HepG2 (cell line): ENCODE data around the gene DNPH1. TPM values are rescaled to one million over a fixed set of nuclear protein-coding genes. Genes with fewer than 3 reads are reported as not detected.
A peak's percentile ranks its signal among the peaks of the same experiment; 100 is the strongest.

Experiments used
- DMAP1 ChIP-seq: IDR thresholded peaks from 2 replicates; pipeline ENCODE4 v1.6.1; 2016
- FOXA1 ChIP-seq, 2 experiments: fragments of 450-650 bp in 1 of 2; sonication (generic) in 1 of 2; formaldehyde crosslinking in 1 of 2; IDR thresholded peaks; 2 replicates each; pipeline versions ENCODE4 v1.4.0 to v1.6.1; 2016 to 2020; ENCODE audit warnings: missing genetic modification reagents in 1 of 2
- IRX3 ChIP-seq: sonication (generic); formaldehyde crosslinking; IDR thresholded peaks from 2 replicates; pipeline ENCODE4 v1.8.1; 2023; ENCODE audit warnings: mild to moderate bottlenecking, low read depth, missing genetic modification reagents, borderline replicate concordance
- KLF6 ChIP-seq: IDR thresholded peaks from 2 replicates; pipeline ENCODE4 v1.8.0; 2016; ENCODE audit warnings: missing biosample characterization, missing genetic modification reagents
- KMT2A ChIP-seq: sonication (generic); formaldehyde crosslinking; IDR thresholded peaks from 2 replicates; pipeline ENCODE4 v1.4.0; 2020; ENCODE audit warnings: missing genetic modification reagents
- MEF2D ChIP-seq: sonication (generic); formaldehyde crosslinking; IDR thresholded peaks from 2 replicates; pipeline ENCODE4 v1.5.1; 2020; ENCODE audit warnings: mild to moderate bottlenecking, missing genetic modification reagents
- MEIS1 ChIP-seq: sonication (generic); formaldehyde crosslinking; IDR thresholded peaks from 2 replicates; pipeline ENCODE4 v1.9.0; 2021; ENCODE audit warnings: mild to moderate bottlenecking, missing genetic modification reagents, moderate library complexity, borderline replicate concordance
- NR2C2 ChIP-seq: sonication (generic); formaldehyde crosslinking; IDR thresholded peaks from 2 replicates; pipeline ENCODE4 v1.4.0; 2020; ENCODE audit warnings: missing genetic modification reagents, mild to moderate bottlenecking, moderate library complexity, borderline replicate concordance
- NR2F6 ChIP-seq, 2 experiments: IDR thresholded peaks; 2 replicates each; pipeline ENCODE4 v1.6.1; 2016; ENCODE audit warnings: antibody characterized with exemption in 1 of 2, mild to moderate bottlenecking in 1 of 2
- SMC3 ChIP-seq: IDR thresholded peaks from 2 replicates; pipeline ENCODE4 v1.6.1; 2011; ENCODE audit warnings: low read length, improper control_type of control experiment
- YY1 ChIP-seq: IDR thresholded peaks from 2 replicates; pipeline ENCODE4 v1.6.1; 2011; ENCODE audit warnings: low read length, low read depth, moderate library complexity, mild to moderate bottlenecking; ENCODE audit not compliant: insufficient read depth, insufficient replicate concordance
- ZFY ChIP-seq: sonication (generic); formaldehyde crosslinking; IDR thresholded peaks from 2 replicates; pipeline ENCODE4 v1.4.0; 2020; ENCODE audit warnings: missing genetic modification reagents
- ZNF124 ChIP-seq: sonication (generic); formaldehyde crosslinking; IDR thresholded peaks from 2 replicates; pipeline ENCODE4 v1.4.0; 2020; ENCODE audit warnings: missing genetic modification reagents
- ZNF24 ChIP-seq: fragments of 450-650 bp; IDR thresholded peaks from 2 replicates; pipeline ENCODE4 v1.6.1; 2017; ENCODE audit warnings: antibody characterized with exemption, mild to moderate bottlenecking
- ZNF263 ChIP-seq: sonication (generic); formaldehyde crosslinking; IDR thresholded peaks from 2 replicates; pipeline ENCODE4 v1.4.0; 2020; ENCODE audit warnings: missing genetic modification reagents
- ZNF614 ChIP-seq: IDR thresholded peaks from 2 replicates; pipeline ENCODE4 v1.6.1; 2018; ENCODE audit warnings: missing biosample characterization, missing genetic modification reagents, inconsistent platforms, borderline replicate concordance
- ZNF782 ChIP-seq: sonication (generic); formaldehyde crosslinking; IDR thresholded peaks from 2 replicates; pipeline ENCODE4 v1.4.0; 2020; ENCODE audit warnings: missing genetic modification reagents, mild to moderate bottlenecking, borderline replicate concordance
- ZNF788 ChIP-seq: sonication (generic); formaldehyde crosslinking; IDR thresholded peaks from 2 replicates; pipeline ENCODE4 v1.5.0; 2020; ENCODE audit warnings: mild to moderate bottlenecking, missing genetic modification reagents, borderline replicate concordance
- polyA plus RNA-seq, 8 experiments: library from polyadenylated mRNA; depleted of rRNA in 3 of 8; stranded (reverse) in 7 of 8; unstranded in 1 of 8; fragments of >200 nt; fragmentation: Illumina TruSeq in 4 of 8; extraction: Trizol in 4 of 8; gene quantifications; 2 replicates each; pipeline versions ENCODE4 v1.2.1 to v1.2.3, GENCODE V29; 2011 to 2016; ENCODE audit warnings: low read depth in 4 of 8, missing spikeins in 1 of 8, mixed read lengths in 1 of 8; ENCODE audit not compliant: insufficient read depth in 1 of 8
- total RNA-seq, 5 experiments: library from RNA; depleted of rRNA; stranded (reverse); fragments of >200 nt; fragmentation: Illumina TruSeq; extraction: Trizol; gene quantifications; 2 replicates each; pipeline ENCODE4 v1.2.3, GENCODE V29; 2016; ENCODE audit warnings: low read depth in 1 of 5
- TF ChIP-seq, protein P1 (sequence below): IDR thresholded peaks from 2 replicates; pipeline ENCODE4 v1.4.0; 2020; ENCODE audit warnings: mild to moderate bottlenecking, missing genetic modification reagents
- TF ChIP-seq, protein P2 (sequence below): IDR thresholded peaks from 2 replicates; pipeline ENCODE4 v1.6.1; 2012; ENCODE audit warnings: inconsistent platforms
- TF ChIP-seq, protein P3 (sequence below): sonication (generic); formaldehyde crosslinking; conservative IDR thresholded peaks from 2 replicates; pipeline ENCODE4 v1.8.1; 2023; ENCODE audit warnings: missing genetic modification reagents
- TF ChIP-seq, protein P4 (sequence below): sonication (generic); formaldehyde crosslinking; IDR thresholded peaks from 2 replicates; pipeline ENCODE4 v1.8.1; 2023; ENCODE audit warnings: mild to moderate bottlenecking, missing genetic modification reagents

Gene DNPH1
- total and polyA plus RNA-seq, 2 of the 13 experiments (the other 11 are each of a cell fraction or from before 2014, with no cell fraction given) = 56.5 to 75.1 TPM

GRCh38 chr6:43263314-43264178 is 34.3 kb upstream of the DNPH1 start (continued):
- TF ChIP-seq, protein P1, sequence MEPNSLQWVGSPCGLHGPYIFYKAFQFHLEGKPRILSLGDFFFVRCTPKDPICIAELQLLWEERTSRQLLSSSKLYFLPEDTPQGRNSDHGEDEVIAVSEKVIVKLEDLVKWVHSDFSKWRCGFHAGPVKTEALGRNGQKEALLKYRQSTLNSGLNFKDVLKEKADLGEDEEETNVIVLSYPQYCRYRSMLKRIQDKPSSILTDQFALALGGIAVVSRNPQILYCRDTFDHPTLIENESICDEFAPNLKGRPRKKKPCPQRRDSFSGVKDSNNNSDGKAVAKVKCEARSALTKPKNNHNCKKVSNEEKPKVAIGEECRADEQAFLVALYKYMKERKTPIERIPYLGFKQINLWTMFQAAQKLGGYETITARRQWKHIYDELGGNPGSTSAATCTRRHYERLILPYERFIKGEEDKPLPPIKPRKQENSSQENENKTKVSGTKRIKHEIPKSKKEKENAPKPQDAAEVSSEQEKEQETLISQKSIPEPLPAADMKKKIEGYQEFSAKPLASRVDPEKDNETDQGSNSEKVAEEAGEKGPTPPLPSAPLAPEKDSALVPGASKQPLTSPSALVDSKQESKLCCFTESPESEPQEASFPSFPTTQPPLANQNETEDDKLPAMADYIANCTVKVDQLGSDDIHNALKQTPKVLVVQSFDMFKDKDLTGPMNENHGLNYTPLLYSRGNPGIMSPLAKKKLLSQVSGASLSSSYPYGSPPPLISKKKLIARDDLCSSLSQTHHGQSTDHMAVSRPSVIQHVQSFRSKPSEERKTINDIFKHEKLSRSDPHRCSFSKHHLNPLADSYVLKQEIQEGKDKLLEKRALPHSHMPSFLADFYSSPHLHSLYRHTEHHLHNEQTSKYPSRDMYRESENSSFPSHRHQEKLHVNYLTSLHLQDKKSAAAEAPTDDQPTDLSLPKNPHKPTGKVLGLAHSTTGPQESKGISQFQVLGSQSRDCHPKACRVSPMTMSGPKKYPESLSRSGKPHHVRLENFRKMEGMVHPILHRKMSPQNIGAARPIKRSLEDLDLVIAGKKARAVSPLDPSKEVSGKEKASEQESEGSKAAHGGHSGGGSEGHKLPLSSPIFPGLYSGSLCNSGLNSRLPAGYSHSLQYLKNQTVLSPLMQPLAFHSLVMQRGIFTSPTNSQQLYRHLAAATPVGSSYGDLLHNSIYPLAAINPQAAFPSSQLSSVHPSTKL (CRISPR knock-in tag) = peak; percentile 48
- TF ChIP-seq ZNF24 = 0 out of 2 replicates have a peak, but pooled peaks have one; percentile 27
- TF ChIP-seq MEIS1 (CRISPR knock-in tag) = peak; percentile 86; the same call in 1 of the 2 replicates
- TF ChIP-seq MEF2D (CRISPR knock-in tag) = 0 out of 2 replicates have a peak, but pooled peaks have one; percentile 77
- TF ChIP-seq ZNF782 (CRISPR knock-in tag) = peak; percentile 78; the same call in 1 of the 2 replicates
- peak; percentile 50; the same call in 1 of the 2 replicates for TF ChIP-seq DMAP1 (CRISPR knock-in tag)
- TF ChIP-seq, protein P2, sequence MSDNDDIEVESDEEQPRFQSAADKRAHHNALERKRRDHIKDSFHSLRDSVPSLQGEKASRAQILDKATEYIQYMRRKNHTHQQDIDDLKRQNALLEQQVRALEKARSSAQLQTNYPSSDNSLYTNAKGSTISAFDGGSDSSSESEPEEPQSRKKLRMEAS = no peak
- TF ChIP-seq KMT2A (CRISPR knock-in tag) = 0 out of 2 replicates have a peak, but pooled peaks have one; percentile 69
- TF ChIP-seq, protein P3, sequence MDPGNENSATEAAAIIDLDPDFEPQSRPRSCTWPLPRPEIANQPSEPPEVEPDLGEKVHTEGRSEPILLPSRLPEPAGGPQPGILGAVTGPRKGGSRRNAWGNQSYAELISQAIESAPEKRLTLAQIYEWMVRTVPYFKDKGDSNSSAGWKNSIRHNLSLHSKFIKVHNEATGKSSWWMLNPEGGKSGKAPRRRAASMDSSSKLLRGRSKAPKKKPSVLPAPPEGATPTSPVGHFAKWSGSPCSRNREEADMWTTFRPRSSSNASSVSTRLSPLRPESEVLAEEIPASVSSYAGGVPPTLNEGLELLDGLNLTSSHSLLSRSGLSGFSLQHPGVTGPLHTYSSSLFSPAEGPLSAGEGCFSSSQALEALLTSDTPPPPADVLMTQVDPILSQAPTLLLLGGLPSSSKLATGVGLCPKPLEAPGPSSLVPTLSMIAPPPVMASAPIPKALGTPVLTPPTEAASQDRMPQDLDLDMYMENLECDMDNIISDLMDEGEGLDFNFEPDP (CRISPR knock-in tag) = no peak
- peak; percentile 61 for TF ChIP-seq YY1
- TF ChIP-seq NR2C2 (CRISPR knock-in tag) = peak; percentile 59
- TF ChIP-seq ZNF788 (CRISPR knock-in tag) = peak; percentile 64; the same call in 1 of the 2 replicates
- TF ChIP-seq ZNF263 (CRISPR knock-in tag) = 0 out of 2 replicates have a peak, but pooled peaks have one; percentile 13
- TF ChIP-seq KLF6 = peak; percentile 87
- peak; percentile 63; the same call in 1 of the 2 replicates for TF ChIP-seq ZNF614
- TF ChIP-seq ZFY (CRISPR knock-in tag) = peak; percentile 61
- TF ChIP-seq SMC3 = peak; percentile 97
- TF ChIP-seq, protein P4, sequence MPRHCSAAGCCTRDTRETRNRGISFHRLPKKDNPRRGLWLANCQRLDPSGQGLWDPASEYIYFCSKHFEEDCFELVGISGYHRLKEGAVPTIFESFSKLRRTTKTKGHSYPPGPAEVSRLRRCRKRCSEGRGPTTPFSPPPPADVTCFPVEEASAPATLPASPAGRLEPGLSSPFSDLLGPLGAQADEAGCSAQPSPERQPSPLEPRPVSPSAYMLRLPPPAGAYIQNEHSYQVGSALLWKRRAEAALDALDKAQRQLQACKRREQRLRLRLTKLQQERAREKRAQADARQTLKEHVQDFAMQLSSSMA = no peak
- peak; percentile 85; the same call in 1 of the 2 replicates for TF ChIP-seq ZNF124 (CRISPR knock-in tag)
- no peak for TF ChIP-seq FOXA1 (IDR thresholded peaks at IDR 0.05)
- peak; percentile 48 for TF ChIP-seq FOXA1 (CRISPR knock-in tag; IDR thresholded peaks at IDR 0.05)
- TF ChIP-seq IRX3 (CRISPR knock-in tag) = 0 out of 2 replicates have a peak, but pooled peaks have one; percentile 38
- no peak for TF ChIP-seq NR2F6 (IDR thresholded peaks at IDR 0.05)
- peak; percentile 84; the same call in 1 of the 2 replicates for TF ChIP-seq NR2F6 (CRISPR knock-in tag; IDR thresholded peaks at IDR 0.05)
